Measurements from ENCODE around the gene ZBED5. TPM values are rescaled to one million over a fixed set of nuclear protein-coding genes. Genes with fewer than 3 reads are reported as not detected.
A peak's percentile ranks its signal among the peaks of the same experiment; 100 is the strongest.

Gene ZBED5
- total and polyA plus RNA-seq, 9 of the 15 experiments (the other 6 are each of a cell fraction or from before 2014, with no cell fraction given), result 12.4 to 70.7 (median 26.8) TPM

- TF ChIP-seq CBFB (CRISPR knock-in tag; IDR thresholded peaks at IDR 0.05), result no peak; the same call in 1 of the 2 replicates
- no peak for TF ChIP-seq EGR1 (conservative IDR thresholded peaks at IDR 0.05)
- no peak for TF ChIP-seq FOXO4 (CRISPR knock-in tag; IDR thresholded peaks at IDR 0.05)
- TF ChIP-seq ZC3H11A (IDR thresholded peaks at IDR 0.05; ENCODE audit: low read depth, low read length), result peak; percentile 100
- TF ChIP-seq SMARCC2 (IDR thresholded peaks at IDR 0.05; ENCODE audit: low read depth), result no peak
- TF ChIP-seq ZNF398 (CRISPR knock-in tag; IDR thresholded peaks at IDR 0.05), result no peak
- no peak; the same call in 1 of the 2 replicates for TF ChIP-seq GTF2E2 (tag; IDR thresholded peaks at IDR 0.05)
- TF ChIP-seq TCF7 (IDR thresholded peaks at IDR 0.05; ENCODE audit: borderline replicate concordance), result 0 out of 2 replicates have a peak, but pooled peaks have one; percentile 17
- peak; percentile 96 for TF ChIP-seq TEAD4 (IDR thresholded peaks at IDR 0.05; ENCODE audit: low read length)
- TF ChIP-seq TEAD4 (CRISPR knock-in tag; IDR thresholded peaks at IDR 0.05; ENCODE audit: borderline replicate concordance), result no peak
- no peak for TF ChIP-seq NFE2L1 (tag; IDR thresholded peaks at IDR 0.05; ENCODE audit: borderline replicate concordance, low read depth)
- TF ChIP-seq ZNF717 (CRISPR knock-in tag; IDR thresholded peaks at IDR 0.05), result no peak
- no peak for TF ChIP-seq GABPB2 (CRISPR knock-in tag; conservative IDR thresholded peaks at IDR 0.05)
- peak; percentile 26; the same call in 1 of the 2 replicates for TF ChIP-seq NFIX (CRISPR knock-in tag; IDR thresholded peaks at IDR 0.05; ENCODE audit: low read depth)
- peak; percentile 54; the same call in 1 of the 2 replicates for TF ChIP-seq HCFC1 (IDR thresholded peaks at IDR 0.05; ENCODE audit: low read depth, low read length)
- peak; percentile 33 to 93; a peak in 2 of 4 replicates for TF ChIP-seq CSDE1 (IDR thresholded peaks at IDR 0.05)
- TF ChIP-seq BCOR (IDR thresholded peaks at IDR 0.05), result peak; percentile 45; the same call in 1 of the 2 replicates
- peak; percentile 61 for TF ChIP-seq MYC (IDR thresholded peaks at IDR 0.05; ENCODE audit: low read depth, low read length)
- TF ChIP-seq MYC (CRISPR knock-in tag; IDR thresholded peaks at IDR 0.05; ENCODE audit: borderline replicate concordance, low read depth), result no peak
- peak; percentile 25 for TF ChIP-seq E2F8 (IDR thresholded peaks at IDR 0.05; ENCODE audit: low read depth, partially characterized antibody)
- no peak for TF ChIP-seq TAL1 (IDR thresholded peaks at IDR 0.05)
- 0 out of 2 replicates have a peak, but pooled peaks have one; percentile 32 for TF ChIP-seq TEAD2 (tag; IDR thresholded peaks at IDR 0.05)
- no peak for TF ChIP-seq CCAR2 (IDR thresholded peaks at IDR 0.05; ENCODE audit: low read depth, low read length)
These were observed at the start of gene ZBED5 (continued) for GRCh38 chr11:10857709-10858438.
